GM12801 (cell line): ENCODE results near the gene SMARCB1.

Experiments
- TF ChIP-seq, protein P1 (sequence below): IDR thresholded peaks from one replicate; pipeline ENCODE4 v1.5.1; 2011; ENCODE audit warnings: control low read depth; ENCODE audit not compliant: insufficient read length; ENCODE audit errors: extremely low read depth

Gene SMARCB1

DNA sequence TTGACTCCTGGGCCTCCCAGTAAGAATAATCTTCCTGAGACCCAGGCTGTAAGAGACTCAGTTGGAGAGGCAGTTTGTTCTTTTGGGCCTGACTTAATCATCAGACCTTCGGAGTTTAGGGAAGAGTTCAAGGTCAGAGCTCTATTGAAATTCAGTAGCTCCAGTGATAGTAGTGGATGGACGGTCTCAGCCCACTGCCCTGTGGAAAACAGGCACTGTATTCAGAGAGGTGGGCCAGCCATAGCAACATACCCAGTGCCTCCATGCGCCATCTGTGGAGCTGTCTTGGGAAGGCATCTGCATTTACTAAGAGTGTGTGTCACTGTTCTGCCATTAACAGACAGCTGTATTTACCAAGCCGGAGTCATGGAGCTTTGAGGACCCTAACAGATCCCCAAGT, 2.9 kb downstream of the SMARCB1 start:
- TF ChIP-seq, protein P1, sequence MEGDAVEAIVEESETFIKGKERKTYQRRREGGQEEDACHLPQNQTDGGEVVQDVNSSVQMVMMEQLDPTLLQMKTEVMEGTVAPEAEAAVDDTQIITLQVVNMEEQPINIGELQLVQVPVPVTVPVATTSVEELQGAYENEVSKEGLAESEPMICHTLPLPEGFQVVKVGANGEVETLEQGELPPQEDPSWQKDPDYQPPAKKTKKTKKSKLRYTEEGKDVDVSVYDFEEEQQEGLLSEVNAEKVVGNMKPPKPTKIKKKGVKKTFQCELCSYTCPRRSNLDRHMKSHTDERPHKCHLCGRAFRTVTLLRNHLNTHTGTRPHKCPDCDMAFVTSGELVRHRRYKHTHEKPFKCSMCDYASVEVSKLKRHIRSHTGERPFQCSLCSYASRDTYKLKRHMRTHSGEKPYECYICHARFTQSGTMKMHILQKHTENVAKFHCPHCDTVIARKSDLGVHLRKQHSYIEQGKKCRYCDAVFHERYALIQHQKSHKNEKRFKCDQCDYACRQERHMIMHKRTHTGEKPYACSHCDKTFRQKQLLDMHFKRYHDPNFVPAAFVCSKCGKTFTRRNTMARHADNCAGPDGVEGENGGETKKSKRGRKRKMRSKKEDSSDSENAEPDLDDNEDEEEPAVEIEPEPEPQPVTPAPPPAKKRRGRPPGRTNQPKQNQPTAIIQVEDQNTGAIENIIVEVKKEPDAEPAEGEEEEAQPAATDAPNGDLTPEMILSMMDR = no peak

DNA sequence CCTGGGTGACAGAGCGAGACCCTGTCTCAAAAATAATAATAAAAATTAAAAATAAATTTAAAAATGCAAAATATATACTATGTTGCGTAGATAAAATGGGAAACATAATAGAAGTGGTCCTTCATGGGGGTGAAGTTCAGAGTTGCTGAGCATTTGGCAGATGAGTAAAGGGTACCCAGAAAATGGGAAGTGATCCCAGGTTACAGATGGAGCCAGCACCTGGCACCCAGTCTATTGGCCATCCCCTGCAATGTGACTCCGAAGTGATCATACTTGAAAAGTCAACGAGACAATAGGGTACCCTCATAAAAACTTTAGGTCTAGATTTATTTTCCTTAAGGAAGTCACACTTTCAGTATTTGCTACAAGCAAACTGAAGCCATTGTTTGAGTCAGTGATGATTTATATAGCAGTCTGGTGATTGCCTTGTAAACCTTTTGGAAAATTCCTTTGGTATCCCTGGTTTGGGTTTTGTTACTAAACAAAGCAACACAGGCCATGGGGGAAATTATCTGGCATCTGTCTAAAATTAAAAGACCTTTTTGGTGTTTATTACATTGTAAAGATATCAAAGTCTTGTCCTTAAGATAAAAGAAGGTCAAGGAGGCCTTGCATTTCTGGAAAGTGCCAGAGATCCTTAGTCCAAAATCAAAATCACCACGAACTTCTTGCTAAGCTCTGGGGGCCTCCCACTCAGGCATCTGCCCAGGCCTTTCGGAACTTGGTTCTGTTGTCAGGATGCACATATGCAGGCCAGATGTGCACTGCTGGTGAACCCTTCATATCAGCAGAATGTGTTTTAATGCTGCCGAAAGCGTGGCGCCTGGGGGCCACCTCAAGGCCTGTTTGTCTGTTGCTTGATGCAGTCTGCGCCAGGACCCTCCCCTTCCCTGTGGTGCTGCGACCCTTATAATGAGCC, 4.3 kb downstream of the SMARCB1 start:
- TF ChIP-seq, protein P1 = no peak

DNA sequence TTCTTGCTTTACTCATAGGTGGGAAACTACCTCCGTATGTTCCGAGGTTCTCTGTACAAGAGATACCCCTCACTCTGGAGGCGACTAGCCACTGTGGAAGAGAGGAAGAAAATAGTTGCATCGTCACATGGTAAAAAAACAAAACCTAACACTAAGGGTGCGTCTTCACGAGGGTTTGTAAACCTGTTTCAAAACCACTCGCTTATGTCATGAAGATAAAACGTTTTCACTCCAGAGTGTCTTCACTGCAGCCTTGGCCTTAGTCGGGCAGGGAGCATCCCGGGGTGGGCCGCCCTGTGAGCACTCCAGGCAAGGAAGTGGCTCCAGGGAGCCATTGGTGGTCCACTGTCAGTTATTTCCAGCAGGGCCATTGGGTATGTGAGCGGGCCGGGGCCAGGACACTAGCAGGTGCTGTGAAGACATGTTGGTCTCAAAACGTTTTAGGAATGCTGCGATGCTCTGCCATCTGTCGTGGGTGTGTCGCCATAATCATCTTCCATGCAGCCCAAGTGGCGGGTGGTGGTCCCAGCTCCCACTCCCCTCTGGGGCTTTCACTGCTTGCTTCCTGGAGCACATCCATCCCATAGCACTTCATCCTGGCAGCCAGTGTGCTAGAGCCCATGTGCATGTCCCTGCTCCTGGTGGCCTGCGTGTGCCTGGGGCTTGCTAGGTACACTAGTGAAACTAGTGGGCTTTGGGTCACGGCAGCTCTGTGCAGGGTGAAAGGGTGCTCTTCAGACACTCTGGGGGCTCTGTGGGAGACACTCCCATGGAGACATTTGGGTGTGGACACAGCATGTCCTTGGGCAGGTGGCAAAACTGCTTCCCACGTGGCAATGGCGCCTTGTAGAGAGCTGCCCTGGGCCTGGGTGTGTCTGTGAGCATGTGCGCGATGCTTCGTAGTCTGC, 5.2 kb downstream of the SMARCB1 start:
- TF ChIP-seq, protein P1 = no peak

DNA sequence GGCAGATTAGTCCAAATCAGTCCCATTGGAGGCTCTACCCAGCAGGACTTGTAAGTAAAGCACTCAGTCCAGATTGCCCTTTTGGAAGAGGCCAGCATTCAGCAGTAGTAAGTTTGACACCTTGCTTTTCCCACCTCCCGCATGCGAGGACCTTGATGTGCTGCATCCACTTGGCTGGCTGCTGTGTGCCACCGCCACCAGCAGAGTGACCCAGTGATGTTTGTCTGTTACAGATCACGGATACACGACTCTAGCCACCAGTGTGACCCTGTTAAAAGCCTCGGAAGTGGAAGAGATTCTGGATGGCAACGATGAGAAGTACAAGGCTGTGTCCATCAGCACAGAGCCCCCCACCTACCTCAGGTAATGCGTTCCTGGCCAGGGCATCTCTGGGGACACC, 6.6 kb downstream of the SMARCB1 start:
- TF ChIP-seq, protein P1 = no peak

DNA sequence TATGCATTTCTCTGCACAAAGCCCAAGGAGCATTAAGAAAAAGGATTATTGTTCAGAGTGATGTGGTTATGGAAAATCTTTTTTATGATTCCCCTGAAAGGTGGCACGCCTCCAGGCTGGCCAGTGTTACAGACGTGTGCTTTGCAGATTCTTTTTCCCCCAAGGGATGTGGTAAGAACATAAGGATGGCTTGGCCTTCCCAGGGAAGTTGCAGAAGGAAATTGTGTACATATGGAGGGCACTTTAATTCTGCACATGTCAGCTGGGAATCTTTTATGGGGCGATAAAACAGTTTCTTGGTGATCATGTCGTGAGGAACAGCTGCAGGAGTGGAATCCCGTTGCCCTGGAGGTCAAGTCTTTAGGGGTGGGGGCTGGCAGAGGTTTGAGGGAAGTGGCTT, 9.7 kb downstream of the SMARCB1 start:
- TF ChIP-seq, protein P1 = no peak

DNA sequence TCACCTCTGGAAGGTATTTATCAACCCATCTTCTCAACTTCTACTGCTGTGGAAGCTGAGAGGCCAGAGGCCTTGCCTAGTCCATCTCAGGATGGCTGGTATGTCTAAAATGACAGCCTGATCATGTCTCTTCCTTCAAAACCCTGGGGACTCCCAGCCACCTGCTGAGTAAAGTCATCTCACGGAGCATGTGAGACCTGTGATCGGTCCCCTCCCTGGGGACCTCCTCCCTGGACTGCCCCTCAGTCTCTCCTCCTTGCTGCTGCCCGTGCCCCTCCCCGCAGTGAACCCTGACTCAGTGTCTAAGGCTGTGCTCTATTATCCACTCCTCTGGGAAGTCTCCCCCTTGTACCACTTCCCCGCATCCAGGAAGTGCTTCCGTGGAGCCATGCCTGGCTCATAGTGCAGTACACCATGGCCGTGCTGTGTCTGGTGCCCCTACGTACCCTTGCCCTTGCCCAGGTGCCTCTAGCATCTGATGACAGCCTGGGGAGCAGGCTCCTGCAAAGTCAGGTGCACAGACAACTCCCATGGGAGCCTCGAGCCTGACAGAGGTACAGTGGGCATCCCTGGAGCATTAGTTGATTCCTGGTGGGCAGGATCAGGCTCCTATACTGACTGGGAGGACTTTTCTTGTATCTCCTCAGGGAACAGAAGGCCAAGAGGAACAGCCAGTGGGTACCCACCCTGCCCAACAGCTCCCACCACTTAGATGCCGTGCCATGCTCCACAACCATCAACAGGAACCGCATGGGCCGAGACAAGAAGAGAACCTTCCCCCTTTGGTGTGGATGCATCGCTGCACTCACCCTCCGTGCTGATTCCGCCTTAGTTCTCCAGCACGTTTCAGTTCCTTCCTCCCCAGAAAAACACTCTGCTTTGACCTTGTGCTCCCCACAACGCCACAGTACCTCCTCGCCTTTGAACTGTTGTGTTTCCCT, 13.8 kb downstream of the SMARCB1 start:
- TF ChIP-seq, protein P1 = no peak
